DMS114 treated with DMSO at 0.1 percent for 48 hours (cell line): Measurements from ENCODE around the gene TIMM10B.
"Not testable (repeated sequence)": the region's sequence is repeated elsewhere in the genome, so short reads cannot be mapped to it uniquely, and the experiment has no call there.

Experiments used
- DNase-seq: peaks from one replicate; lab custom pipeline; 2025; ENCODE audit not compliant: unreplicated experiment; lab: John Stamatoyannopoulos, UW

Gene TIMM10B

GRCh38 chr11:6504166-6504565 lies 22.9 kb downstream of the TIMM10B start:
- no peak for DNase-seq

DNA sequence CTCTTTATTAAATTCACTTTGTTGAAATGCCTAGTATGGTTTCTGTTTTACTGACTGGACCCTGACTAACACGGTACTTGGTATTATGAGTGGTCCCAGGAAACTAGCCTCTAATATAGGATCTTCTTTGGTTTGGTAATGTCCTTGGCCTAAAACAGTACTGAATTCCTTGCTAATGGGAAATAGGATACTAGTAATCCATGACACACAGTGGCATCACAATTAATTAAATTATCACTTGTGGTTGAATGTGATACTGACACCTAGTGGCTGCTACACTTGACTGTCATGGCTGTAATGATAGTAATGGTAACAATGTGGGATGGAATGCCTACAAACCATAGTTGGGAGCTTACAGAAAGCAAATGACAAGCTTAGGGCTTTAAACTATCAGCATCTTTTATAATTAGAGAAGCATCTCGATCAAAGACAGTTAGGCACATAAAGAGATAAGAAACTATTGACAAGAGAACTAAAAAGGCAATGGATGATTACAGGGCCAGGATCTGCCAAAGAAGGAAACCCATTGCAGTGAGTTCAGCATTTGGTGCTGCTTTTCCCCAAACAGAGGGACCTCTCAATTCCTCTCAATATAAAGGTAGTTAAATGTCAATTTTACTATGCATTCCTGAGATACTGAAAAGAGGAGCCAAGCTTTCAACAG lies 24.4 kb downstream of the TIMM10B start:
- peak; percentile 1 for DNase-seq

DNA sequence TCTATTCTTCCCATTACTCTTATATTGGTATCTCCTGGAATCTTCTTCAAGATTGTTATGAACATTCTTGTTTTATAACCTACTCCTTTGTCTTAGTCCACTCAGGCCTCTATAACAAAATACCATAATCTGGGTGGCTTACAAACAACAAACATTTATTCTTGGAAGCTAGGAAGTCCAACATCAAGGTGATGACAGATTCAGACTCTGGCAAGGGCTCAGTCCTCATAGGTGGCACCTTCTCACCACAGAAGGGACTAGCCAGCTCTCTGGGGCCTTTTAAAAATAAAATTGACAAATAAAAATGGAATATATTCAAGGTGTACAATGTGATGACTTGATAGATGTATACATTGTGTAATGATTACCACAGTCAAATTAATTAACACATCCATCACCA lies 35.6 kb downstream of the TIMM10B start:
- DNase-seq = no peak

- no peak for DNase-seq
These were observed 39.0 kb downstream of the TIMM10B start for GRCh38 chr11:6520265-6520664.

GRCh38 chr11:6521946-6522345 lies 40.6 kb downstream of the TIMM10B start:
- not testable (repeated sequence) for DNase-seq

DNA sequence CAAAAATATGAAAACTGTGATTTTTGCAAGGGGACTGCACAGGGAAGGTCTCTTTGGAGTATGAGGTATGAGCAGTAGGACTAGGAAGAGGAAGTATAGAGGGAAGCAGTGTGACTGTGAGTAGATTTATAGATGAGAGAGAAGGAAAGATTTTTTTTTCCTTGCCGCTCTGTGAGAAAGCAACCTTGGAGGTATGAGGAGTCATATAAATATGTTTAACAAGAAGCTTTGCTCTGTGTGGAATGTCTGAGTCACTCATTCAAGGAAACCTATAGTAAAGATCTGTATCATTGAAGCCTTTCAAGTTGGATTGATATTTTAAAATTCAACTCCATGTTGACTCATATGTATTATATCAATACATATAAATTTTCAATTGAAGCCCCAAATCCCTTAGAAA lies 42.0 kb downstream of the TIMM10B start:
- no peak for DNase-seq

- no peak for DNase-seq
These were observed 45.3 kb downstream of the TIMM10B start for GRCh38 chr11:6526411-6527135.

- no peak for DNase-seq
These were observed 48.0 kb downstream of the TIMM10B start for GRCh38 chr11:6529266-6529665.

- DNase-seq = no peak
These were observed 49.5 kb downstream of the TIMM10B start for GRCh38 chr11:6530848-6531247.

DNA sequence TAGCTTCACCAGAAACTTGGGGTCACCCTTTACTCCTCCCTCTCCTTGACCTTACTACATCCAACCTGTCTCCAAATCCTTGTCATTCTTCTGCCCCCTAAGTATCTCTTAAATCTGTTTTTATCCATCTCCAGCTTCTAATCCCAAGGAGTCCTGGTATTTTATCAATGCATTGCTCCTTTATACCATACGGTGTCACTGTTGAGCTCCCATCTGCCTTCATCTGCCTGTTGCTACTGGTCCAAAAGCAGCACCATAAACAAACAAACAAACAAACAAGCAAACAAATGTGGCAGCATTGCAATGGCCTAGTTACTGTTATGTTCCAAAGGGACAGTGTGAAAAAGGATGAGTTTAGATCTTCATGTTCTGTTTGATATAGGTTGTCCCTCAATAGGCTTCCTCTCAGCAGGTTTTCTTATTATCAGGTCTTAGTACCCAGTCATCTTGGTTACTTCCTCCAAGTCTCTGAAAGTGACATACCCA lies 50.0 kb downstream of the TIMM10B start:
- DNase-seq = peak; percentile 37
